KMS-11 (cell line): ENCODE measurements around the gene MCC.

Source experiments
- H2AFZ ChIP-seq: fragments of 200-600 bp; sonication (generic); 2 replicates; pipeline ENCODE4 v1.6.1; 2016; ENCODE audit warnings: antibody characterized with exemption, mixed run types, low read depth
- H3K27ac ChIP-seq: fragments of 200-600 bp; sonication (generic); 2 replicates; pipeline ENCODE4 v1.6.1; 2016; ENCODE audit warnings: mild to moderate bottlenecking, mixed run types
- H3K27me3 ChIP-seq: fragments of 200-600 bp; sonication (generic); 2 replicates; pipeline ENCODE4 v1.6.1; 2017; ENCODE audit warnings: mild to moderate bottlenecking, low read depth, mixed run types, moderate library complexity; ENCODE audit not compliant: insufficient read depth
- H3K36me3 ChIP-seq: fragments of 200-600 bp; sonication (generic); 2 replicates; pipeline ENCODE4 v1.6.1; 2017; ENCODE audit warnings: mild to moderate bottlenecking, mixed run types; ENCODE audit not compliant: insufficient read depth
- H3K4me1 ChIP-seq: fragments of 200-600 bp; sonication (generic); 2 replicates; pipeline ENCODE4 v1.6.1; 2016; ENCODE audit warnings: mild to moderate bottlenecking, low read depth, mixed run types; ENCODE audit not compliant: poor library complexity, severe bottlenecking
- H3K4me2 ChIP-seq: fragments of 200-600 bp; sonication (generic); 2 replicates; pipeline ENCODE4 v1.7.0; 2016; ENCODE audit warnings: mild to moderate bottlenecking, mixed run types
- H3K4me3 ChIP-seq: fragments of 200-600 bp; sonication (generic); IDR thresholded peaks from 2 replicates; pipeline ENCODE4 v1.6.1; 2017; ENCODE audit warnings: low read depth, low read length, mixed read lengths; ENCODE audit not compliant: insufficient read depth
- H3K79me2 ChIP-seq: fragments of 200-600 bp; sonication (generic); 2 replicates; pipeline ENCODE4 v1.6.1; 2016; ENCODE audit warnings: low read depth, mixed run types; ENCODE audit not compliant: insufficient read depth
- H3K9ac ChIP-seq: fragments of 200-600 bp; sonication (generic); 2 replicates; pipeline ENCODE4 v1.6.1; 2016; ENCODE audit warnings: mild to moderate bottlenecking, mixed run types
- H4K20me1 ChIP-seq: fragments of 200-600 bp; sonication (generic); 2 replicates; pipeline ENCODE4 v1.6.1; 2016; ENCODE audit warnings: mild to moderate bottlenecking, mixed run types; ENCODE audit not compliant: insufficient read depth
- CTCF ChIP-seq: fragments of 200-600 bp; sonication (generic); conservative IDR thresholded peaks from 2 replicates; pipeline ENCODE4 v1.6.1; 2017; ENCODE audit warnings: low read depth, mild to moderate bottlenecking, antibody characterized with exemption, low read length, moderate library complexity, mixed read lengths

Gene MCC

GRCh38 chr5:113195251-113195650 lies 293.0 kb downstream of the MCC start:
- H3K4me1 ChIP-seq = no peaks in the 10 kb centered on the region
- H3K36me3 ChIP-seq = no peaks in the 10 kb centered on the region
- H4K20me1 ChIP-seq = no peaks in the 10 kb centered on the region
- H2AFZ ChIP-seq = no peak overlapping the region
- no peaks in the 10 kb centered on the region for H3K27me3 ChIP-seq
- H3K9ac ChIP-seq = no peak overlapping the region
- H3K4me3 ChIP-seq = no peak overlapping the region
- no peak for TF ChIP-seq CTCF
- H3K27ac ChIP-seq = no peak overlapping the region
- H3K4me2 ChIP-seq = no peak overlapping the region
- no peaks in the 10 kb centered on the region for H3K79me2 ChIP-seq

- Histone ChIP-seq H3K9ac (no peak overlapping the region), H3K79me2 (no peaks in the 10 kb centered on the region), H3K27ac (no peak overlapping the region), H4K20me1 (no peaks in the 10 kb centered on the region), H3K36me3 (no peaks in the 10 kb centered on the region), H3K4me3 (no peak overlapping the region), H3K27me3 (no peaks in the 10 kb centered on the region), H3K4me2 (no peak overlapping the region), H3K4me1 (no peaks in the 10 kb centered on the region), H2AFZ (no peak overlapping the region)
- TF ChIP-seq CTCF = no peak
Observed at GRCh38 chr5:113194591-113194990, 293.7 kb downstream of the MCC start.

- Histone ChIP-seq H2AFZ (no peak overlapping the region), H3K36me3 (no peaks in the 10 kb centered on the region), H3K4me3 (no peak overlapping the region), H3K27ac (no peak overlapping the region), H3K4me1 (no peaks in the 10 kb centered on the region), H3K27me3 (no peaks in the 10 kb centered on the region), H3K4me2 (no peak overlapping the region), H3K79me2 (no peaks in the 10 kb centered on the region), H4K20me1 (no peaks in the 10 kb centered on the region), H3K9ac (no peak overlapping the region)
- no peak for TF ChIP-seq CTCF
Observed at GRCh38 chr5:113194125-113194524, 294.1 kb downstream of the MCC start.

- H4K20me1 ChIP-seq = no peaks in the 10 kb centered on the region
- no peak for TF ChIP-seq CTCF
- H3K4me2 ChIP-seq = no peak overlapping the region
- H3K27me3 ChIP-seq = no peaks in the 10 kb centered on the region
- H3K36me3 ChIP-seq = no peaks in the 10 kb centered on the region
- no peaks in the 10 kb centered on the region for H3K79me2 ChIP-seq
- H3K9ac ChIP-seq = no peak overlapping the region
- no peak overlapping the region for H2AFZ ChIP-seq
- no peaks in the 10 kb centered on the region for H3K4me1 ChIP-seq
- H3K27ac ChIP-seq = no peak overlapping the region
- H3K4me3 ChIP-seq = no peak overlapping the region
Observed at GRCh38 chr5:113193311-113193978, 294.8 kb downstream of the MCC start.
